WTC11 (cell line): Measurements from ENCODE around the gene NLRP6. TPM values are rescaled to one million over a fixed set of nuclear protein-coding genes. Genes with fewer than 3 reads are reported as not detected.

ENCODE experiments used
- ATAC-seq: fragments of 200-7000 bp; cut with Tn5 transposase; 2 replicates; pipeline ENCODE4 v1.10.0; 2021; ENCODE audit warnings: mild to moderate bottlenecking, moderate library complexity
- CTCF ChIA-PET: fragments of 300-600 bp; sonication (Branson Sonifier 250); formaldehyde crosslinking; loops from one replicate; lab custom pipeline; 2021; ENCODE audit warnings: antibody characterized with exemption; lab: Charles Lee
- POLR2A ChIA-PET: fragments of 350-600 bp; sonication (Branson Sonifier 250); formaldehyde crosslinking; loops from one replicate; lab custom pipeline; 2021; ENCODE audit warnings: antibody characterized with exemption; lab: Charles Lee
- DNase-seq: peaks from one replicate; pipeline ENCODE4 v3.0.0; 2021; ENCODE audit warnings: low spot score
- H3K27ac Mint-ChIP-seq: 2 replicates; pipeline ENCODE4 v1.8.0; 2021; ENCODE audit warnings: mixed read lengths
- H3K27me3 Mint-ChIP-seq: 2 replicates; pipeline ENCODE4 v1.8.0; 2021; ENCODE audit warnings: low read depth, mild to moderate bottlenecking, moderate library complexity, mixed read lengths
- H3K36me3 Mint-ChIP-seq: 2 replicates; pipeline ENCODE4 v1.8.0; 2021; ENCODE audit warnings: mixed read lengths
- H3K4me1 Mint-ChIP-seq: 2 replicates; pipeline ENCODE4 v1.8.0; 2022; ENCODE audit warnings: mixed read lengths
- H3K4me3 Mint-ChIP-seq: 2 replicates; pipeline ENCODE4 v1.8.0; 2021; ENCODE audit warnings: mild to moderate bottlenecking, moderate library complexity, mixed read lengths
- H3K9me3 Mint-ChIP-seq: 2 replicates; pipeline ENCODE4 v1.8.0; 2021; ENCODE audit warnings: mixed read lengths
- AR ChIP-seq: fragments of 250-450 bp; sonication (Bioruptor Pico); IDR thresholded peaks from 2 replicates; pipeline ENCODE4 v1.9.0; 2021; ENCODE audit warnings: mild to moderate bottlenecking
- CBFB ChIP-seq: sonication (generic); formaldehyde crosslinking; IDR thresholded peaks from 2 replicates; pipeline ENCODE4 v1.8.1; 2022; ENCODE audit warnings: mild to moderate bottlenecking, low read depth, missing genetic modification reagents
- ERG ChIP-seq: fragments of 250-450 bp; sonication (Bioruptor Pico); IDR thresholded peaks from 2 replicates; pipeline ENCODE4 v1.8.0; 2021; ENCODE audit warnings: mild to moderate bottlenecking
- FOXK1 ChIP-seq: sonication (generic); formaldehyde crosslinking; IDR thresholded peaks from 2 replicates; pipeline ENCODE4 v1.8.0; 2022; ENCODE audit warnings: mild to moderate bottlenecking, moderate library complexity, missing genetic modification reagents
- FOXP4 ChIP-seq: sonication (generic); formaldehyde crosslinking; IDR thresholded peaks from 2 replicates; pipeline ENCODE4 v1.8.0; 2022; ENCODE audit warnings: mild to moderate bottlenecking, missing genetic modification reagents
- JUN ChIP-seq: sonication (generic); formaldehyde crosslinking; IDR thresholded peaks from 2 replicates; pipeline ENCODE4 v1.8.0; 2023; ENCODE audit warnings: mild to moderate bottlenecking, missing genetic modification reagents
- MLX ChIP-seq: sonication (generic); formaldehyde crosslinking; IDR thresholded peaks from 2 replicates; pipeline ENCODE4 v1.8.1; 2023; ENCODE audit warnings: mild to moderate bottlenecking, missing genetic modification reagents, moderate library complexity
- NFATC4 ChIP-seq: fragments of 250-450 bp; sonication (Bioruptor Pico); IDR thresholded peaks from 2 replicates; pipeline ENCODE4 v1.9.0; 2021; ENCODE audit warnings: mild to moderate bottlenecking
- NFE2L1 ChIP-seq: sonication (generic); formaldehyde crosslinking; IDR thresholded peaks from 2 replicates; pipeline ENCODE4 v1.8.1; 2023; ENCODE audit warnings: missing genetic modification reagents
- NFYB ChIP-seq: sonication (generic); formaldehyde crosslinking; conservative IDR thresholded peaks from 2 replicates; pipeline ENCODE4 v1.8.0; 2022; ENCODE audit warnings: low read depth, missing genetic modification reagents
- SOX15 ChIP-seq: fragments of 250-450 bp; sonication (Bioruptor Pico); IDR thresholded peaks from 2 replicates; pipeline ENCODE4 v1.9.0; 2021; ENCODE audit warnings: mild to moderate bottlenecking
- ZNF263 ChIP-seq: sonication (generic); formaldehyde crosslinking; IDR thresholded peaks from 2 replicates; pipeline ENCODE4 v1.8.1; 2022; ENCODE audit warnings: low read depth, mild to moderate bottlenecking, moderate library complexity, missing genetic modification reagents
- ZNF396 ChIP-seq: fragments of 250-450 bp; sonication (Bioruptor Pico); IDR thresholded peaks from 2 replicates; pipeline ENCODE4 v1.8.0; 2021; ENCODE audit warnings: mild to moderate bottlenecking, moderate library complexity, borderline replicate concordance
- ZNF532 ChIP-seq: fragments of 250-450 bp; sonication (Bioruptor Pico); IDR thresholded peaks from 2 replicates; pipeline ENCODE4 v1.9.0; 2021; ENCODE audit warnings: mild to moderate bottlenecking, borderline replicate concordance
- total RNA-seq: library from RNA; stranded (reverse); gene quantifications from 3 replicates; pipeline ENCODE4 v1.2.3, GENCODE V29; 2021
- TF ChIP-seq, protein P1 (sequence below): sonication (generic); formaldehyde crosslinking; IDR thresholded peaks from 2 replicates; pipeline ENCODE4 v1.8.0; 2023; ENCODE audit warnings: missing genetic modification reagents
- TF ChIP-seq, protein P2 (sequence below): sonication (generic); formaldehyde crosslinking; IDR thresholded peaks from 2 replicates; pipeline ENCODE4 v1.8.1; 2022; ENCODE audit warnings: low read depth, mild to moderate bottlenecking, moderate library complexity, missing genetic modification reagents, borderline replicate concordance

The NLRP6 gene
- total RNA-seq, 1 experiment from 2014 or later, result 0.09 TPM

DNA sequence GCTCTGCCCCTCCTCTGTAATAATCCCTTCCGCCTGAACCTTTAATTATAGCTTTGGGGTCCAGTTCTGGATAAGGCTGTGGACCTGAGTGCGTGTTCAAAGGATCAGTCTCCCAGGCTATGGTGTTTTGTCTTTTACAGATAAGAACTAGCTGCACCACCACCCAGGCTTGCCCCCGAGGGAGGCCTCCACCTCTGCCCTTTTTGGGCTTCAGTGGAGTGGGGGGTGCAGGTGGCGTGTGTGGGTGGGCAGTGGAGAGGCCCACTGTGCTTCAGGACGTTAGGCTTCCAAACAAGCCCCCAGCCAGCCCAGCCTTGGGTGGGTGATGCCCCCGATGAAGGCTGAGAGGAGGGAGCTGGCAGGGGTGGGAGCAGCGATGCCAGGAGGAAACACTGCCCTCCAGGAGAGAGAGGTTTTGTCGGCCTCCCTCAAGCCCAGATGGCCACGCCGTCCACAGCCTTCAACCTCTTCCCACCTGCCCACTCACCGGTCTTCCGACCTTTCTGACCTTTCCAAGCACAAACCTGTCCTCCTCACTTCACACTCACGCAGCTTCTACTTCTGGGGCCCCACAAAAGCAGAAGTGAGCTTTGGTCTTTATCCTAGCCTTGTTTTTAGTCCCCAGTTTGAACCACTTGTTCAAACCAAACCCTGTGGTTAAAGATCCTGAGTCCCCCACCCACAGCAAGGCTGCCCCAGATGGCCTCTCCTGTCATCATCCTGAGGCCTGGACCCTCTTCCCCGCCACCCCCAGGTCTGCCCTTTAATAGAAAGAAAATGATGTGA, 21.1 kb upstream of the NLRP6 start:
- CTCF ChIA-PET, result no interaction called here
- H3K27ac Mint-ChIP-seq, result no peak overlapping the region

GRCh38 chr11:257766-258493, 20.3 kb upstream of the NLRP6 start:
- Mint-ChIP-seq H3K4me3 (no peak overlapping the region), H3K4me1 (no peaks in the 10 kb centered on the region), H3K36me3 (peaks cover 22% of the 10 kb centered on the region), H3K27me3 (peaks cover 7% of the 10 kb centered on the region; the same call in 1 of the 2 replicates), H3K27ac (no peak overlapping the region), H3K9me3 (peaks cover 21% of the 10 kb centered on the region)
- no peak for ATAC-seq
- TF ChIP-seq ERG (CRISPR knock-in tag) (no peak), NFYB (no peak), NFE2L1 (CRISPR knock-in tag) (no peak), NFATC4 (CRISPR knock-in tag) (no peak), ZNF532 (CRISPR knock-in tag) (no peak)
- no peak for DNase-seq
- ChIA-PET CTCF (interaction anchor here (0.6 to 1.8 kb wide), 2 partner anchors 7 to 51 kb away, joined by 4 to 6 read pairs; partner anchors contain the start of gene BET1L), POLR2A (no interaction called here)

More for the DNA sequence above, 21.1 kb upstream of the NLRP6 start:
- no peak overlapping the region for H3K4me3 Mint-ChIP-seq
- DNase-seq (no peak), ATAC-seq (no peak)
- POLR2A ChIA-PET, result no interaction called here
- peaks cover 7% of the 10 kb centered on the region; the same call in 1 of the 2 replicates for H3K27me3 Mint-ChIP-seq
- no peak for TF ChIP-seq ZNF396
- no peak for TF ChIP-seq SOX15 (CRISPR knock-in tag)
- no peaks in the 10 kb centered on the region for H3K4me1 Mint-ChIP-seq
- peaks cover 19% of the 10 kb centered on the region for H3K9me3 Mint-ChIP-seq
- H3K36me3 Mint-ChIP-seq, result peaks cover 28% of the 10 kb centered on the region

DNA sequence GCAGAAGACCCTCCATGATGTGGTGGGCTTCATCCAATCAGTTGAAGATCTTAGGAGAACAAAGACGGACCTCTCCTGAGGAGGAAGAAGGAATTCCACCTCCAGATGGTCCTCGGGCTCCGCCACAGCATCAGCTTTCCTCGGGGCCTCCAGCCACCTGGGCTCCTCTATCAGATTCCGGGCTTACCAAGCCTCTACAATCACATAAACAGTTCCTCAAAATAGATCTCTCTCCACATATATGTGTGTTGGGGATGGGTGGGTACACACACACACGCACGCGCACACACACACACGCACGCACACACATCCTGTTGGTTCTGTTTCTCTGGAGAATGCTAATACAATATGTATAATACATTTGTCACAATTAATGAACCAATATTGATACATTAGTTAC, 18.8 kb upstream of the NLRP6 start:
- Mint-ChIP-seq H3K27ac (no peak overlapping the region), H3K36me3 (peaks cover 11% of the 10 kb centered on the region), H3K9me3 (peaks cover 21% of the 10 kb centered on the region), H3K27me3 (peaks cover 7% of the 10 kb centered on the region; the same call in 1 of the 2 replicates), H3K4me3 (no peak overlapping the region), H3K4me1 (no peaks in the 10 kb centered on the region)
- DNase-seq (no peak), ATAC-seq (no peak)
- CTCF ChIA-PET, result interaction anchor here (1.8 kb wide), 1 partner anchor 9 kb away, joined by 6 read pairs; no protein-coding TSS in a partner anchor
- POLR2A ChIA-PET, result no interaction called here
- no peak for TF ChIP-seq FOXK1 (CRISPR knock-in tag)
- TF ChIP-seq, protein P1, sequence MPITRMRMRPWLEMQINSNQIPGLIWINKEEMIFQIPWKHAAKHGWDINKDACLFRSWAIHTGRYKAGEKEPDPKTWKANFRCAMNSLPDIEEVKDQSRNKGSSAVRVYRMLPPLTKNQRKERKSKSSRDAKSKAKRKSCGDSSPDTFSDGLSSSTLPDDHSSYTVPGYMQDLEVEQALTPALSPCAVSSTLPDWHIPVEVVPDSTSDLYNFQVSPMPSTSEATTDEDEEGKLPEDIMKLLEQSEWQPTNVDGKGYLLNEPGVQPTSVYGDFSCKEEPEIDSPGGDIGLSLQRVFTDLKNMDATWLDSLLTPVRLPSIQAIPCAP (CRISPR knock-in tag), result no peak
- TF ChIP-seq AR (CRISPR knock-in tag), result no peak
- TF ChIP-seq, protein P2, sequence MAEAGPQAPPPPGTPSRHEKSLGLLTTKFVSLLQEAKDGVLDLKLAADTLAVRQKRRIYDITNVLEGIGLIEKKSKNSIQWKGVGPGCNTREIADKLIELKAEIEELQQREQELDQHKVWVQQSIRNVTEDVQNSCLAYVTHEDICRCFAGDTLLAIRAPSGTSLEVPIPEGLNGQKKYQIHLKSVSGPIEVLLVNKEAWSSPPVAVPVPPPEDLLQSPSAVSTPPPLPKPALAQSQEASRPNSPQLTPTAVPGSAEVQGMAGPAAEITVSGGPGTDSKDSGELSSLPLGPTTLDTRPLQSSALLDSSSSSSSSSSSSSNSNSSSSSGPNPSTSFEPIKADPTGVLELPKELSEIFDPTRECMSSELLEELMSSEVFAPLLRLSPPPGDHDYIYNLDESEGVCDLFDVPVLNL, result no peak
- TF ChIP-seq MLX (CRISPR knock-in tag), result no peak
- TF ChIP-seq ZNF263 (CRISPR knock-in tag), result no peak
- TF ChIP-seq FOXP4 (CRISPR knock-in tag), result no peak
- no peak for TF ChIP-seq JUN
- TF ChIP-seq CBFB (CRISPR knock-in tag), result no peak
